Thyroid gland (tissue), 4 donors: ENCODE data around the gene DNHD1. TPM values are rescaled to one million over a fixed set of nuclear protein-coding genes. Genes with fewer than 3 reads are reported as not detected.

ENCODE experiments used
- DNase-seq, 2 donors: peaks; one replicate each; pipeline ENCODE4 v3.0.0-alpha.2; 2019
- H3K27ac ChIP-seq, 3 donors: fragments of 200-600 bp; sonication (generic); 1 replicate in 2 of 3; 2 replicates in 1 of 3; pipeline ENCODE4 v1.5.1; 2016 to 2019; ENCODE audit warnings: mild to moderate bottlenecking in 1 of 3, moderate library complexity in 1 of 3
- H3K27me3 ChIP-seq: fragments of 200-600 bp; sonication (generic); one replicate; pipeline ENCODE4 v1.5.1; 2019
- H3K36me3 ChIP-seq, 2 donors: fragments of 200-600 bp; sonication (generic); one replicate each; pipeline ENCODE4 v1.5.1; 2016 to 2019
- H3K4me1 ChIP-seq, 2 donors: fragments of 200-600 bp; sonication (generic); one replicate each; pipeline ENCODE4 v1.5.1; 2017 to 2019
- H3K4me3 ChIP-seq, 3 donors: fragments of 200-600 bp; sonication (generic); replicated peaks in 1 of 3; 1 replicate in 2 of 3; 2 replicates in 1 of 3; pipeline ENCODE4 v1.5.1; 2016; ENCODE audit warnings: mild to moderate bottlenecking in 1 of 3
- H3K9me3 ChIP-seq: fragments of 200-600 bp; sonication (generic); one replicate; pipeline ENCODE4 v1.5.1; 2017
- POLR2A ChIP-seq, 2 donors: fragments of 450-650 bp; IDR thresholded peaks; one replicate each; pipeline ENCODE4 v1.6.1; 2017; ENCODE audit warnings: antibody characterized with exemption in 2 of 2, mild to moderate bottlenecking in 2 of 2, moderate library complexity in 1 of 2
- WGBS, 2 donors: methylation state at CpG; one replicate each; pipeline ENCODE4 v1.1.5; 2017; 5-methylcytosine and 5-hydroxymethylcytosine counted together
- intact Hi-C: fragments of 100-400 bp; cut with DNase I; formaldehyde crosslinking; loops from one replicate; pipeline ENCODE4 v1.15.1; 2023
- total RNA-seq, 4 donors: library from RNA; depleted of rRNA; stranded (reverse); fragments of >200 nt; gene quantifications; one replicate each; pipeline ENCODE4 v1.2.3, GENCODE V29; 2016
- TF ChIP-seq, protein P1 (sequence below), 6 experiments: fragments of 200-600 bp in 3 of 6; fragments of 450-650 bp in 3 of 6; sonication (generic) in 3 of 6; IDR thresholded peaks; one replicate each; pipeline ENCODE4 v1.5.1; 2016 to 2019; ENCODE audit warnings: antibody characterized with exemption in 6 of 6, mild to moderate bottlenecking in 2 of 6, inconsistent platforms in 1 of 6, moderate library complexity in 1 of 6

DNHD1 gene
- total RNA-seq, 4 donors from 2014 or later, result 10.9 to 21.8 (median 14.9) TPM

DNA sequence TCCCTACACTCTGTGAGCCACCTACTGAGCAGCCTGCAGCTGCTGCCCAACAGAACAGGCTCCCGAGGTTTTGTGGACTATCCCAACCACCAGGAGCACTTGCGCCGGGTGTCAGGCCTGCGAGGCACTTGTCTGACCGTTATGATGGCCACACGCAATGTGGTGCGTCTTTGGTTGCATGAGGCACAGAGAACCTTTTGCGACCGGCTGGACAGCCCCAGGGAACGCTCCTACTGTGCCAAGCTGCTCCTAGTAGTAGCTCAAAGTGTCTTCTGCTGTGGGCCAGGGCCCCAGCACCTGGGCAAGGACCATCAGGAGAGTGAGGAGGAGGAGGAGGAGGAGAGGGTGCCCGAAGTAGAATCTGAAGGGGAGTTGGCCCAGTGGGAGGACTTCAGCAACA is 60.0 kb downstream of the DNHD1 start:
- Histone ChIP-seq H3K4me1 (no peaks in the 10 kb centered on the region), H3K36me3 (no peaks in the 10 kb centered on the region), H3K9me3 (no peaks in the 10 kb centered on the region), H3K4me3 (no peak overlapping the region), H3K27me3 (no peaks in the 10 kb centered on the region), H3K27ac (no peak overlapping the region)
- DNase-seq, result no peak
- TF ChIP-seq POLR2A (IDR thresholded peaks at IDR 0.05), result no peak
- TF ChIP-seq, protein P1, sequence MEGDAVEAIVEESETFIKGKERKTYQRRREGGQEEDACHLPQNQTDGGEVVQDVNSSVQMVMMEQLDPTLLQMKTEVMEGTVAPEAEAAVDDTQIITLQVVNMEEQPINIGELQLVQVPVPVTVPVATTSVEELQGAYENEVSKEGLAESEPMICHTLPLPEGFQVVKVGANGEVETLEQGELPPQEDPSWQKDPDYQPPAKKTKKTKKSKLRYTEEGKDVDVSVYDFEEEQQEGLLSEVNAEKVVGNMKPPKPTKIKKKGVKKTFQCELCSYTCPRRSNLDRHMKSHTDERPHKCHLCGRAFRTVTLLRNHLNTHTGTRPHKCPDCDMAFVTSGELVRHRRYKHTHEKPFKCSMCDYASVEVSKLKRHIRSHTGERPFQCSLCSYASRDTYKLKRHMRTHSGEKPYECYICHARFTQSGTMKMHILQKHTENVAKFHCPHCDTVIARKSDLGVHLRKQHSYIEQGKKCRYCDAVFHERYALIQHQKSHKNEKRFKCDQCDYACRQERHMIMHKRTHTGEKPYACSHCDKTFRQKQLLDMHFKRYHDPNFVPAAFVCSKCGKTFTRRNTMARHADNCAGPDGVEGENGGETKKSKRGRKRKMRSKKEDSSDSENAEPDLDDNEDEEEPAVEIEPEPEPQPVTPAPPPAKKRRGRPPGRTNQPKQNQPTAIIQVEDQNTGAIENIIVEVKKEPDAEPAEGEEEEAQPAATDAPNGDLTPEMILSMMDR (IDR thresholded peaks at IDR 0.05), result no peak
- 96% methylated on average over 11 of the region's 11 CpGs for WGBS, 2 donors
- intact Hi-C loops, result no loop called here

GRCh38 chr11:6557761-6558674 is 60.9 kb downstream of the DNHD1 start:
- no peaks in the 10 kb centered on the region for H3K36me3 ChIP-seq
- no peaks in the 10 kb centered on the region for H3K27me3 ChIP-seq
- H3K27ac ChIP-seq, result no peak overlapping the region
- DNase-seq, result peak in 1 of 2 donors; percentile 29
- intact Hi-C loops, result no loop called here
- no peak overlapping the region for H3K4me3 ChIP-seq
- H3K9me3 ChIP-seq, result no peaks in the 10 kb centered on the region
- 88 to 93% methylated on average over 10 to 14 of the region's 14 CpGs for WGBS, 2 donors
- no peaks in the 10 kb centered on the region for H3K4me1 ChIP-seq
- TF ChIP-seq POLR2A (IDR thresholded peaks at IDR 0.05), result no peak
- TF ChIP-seq, protein P1 (IDR thresholded peaks at IDR 0.05), result no peak

DNA sequence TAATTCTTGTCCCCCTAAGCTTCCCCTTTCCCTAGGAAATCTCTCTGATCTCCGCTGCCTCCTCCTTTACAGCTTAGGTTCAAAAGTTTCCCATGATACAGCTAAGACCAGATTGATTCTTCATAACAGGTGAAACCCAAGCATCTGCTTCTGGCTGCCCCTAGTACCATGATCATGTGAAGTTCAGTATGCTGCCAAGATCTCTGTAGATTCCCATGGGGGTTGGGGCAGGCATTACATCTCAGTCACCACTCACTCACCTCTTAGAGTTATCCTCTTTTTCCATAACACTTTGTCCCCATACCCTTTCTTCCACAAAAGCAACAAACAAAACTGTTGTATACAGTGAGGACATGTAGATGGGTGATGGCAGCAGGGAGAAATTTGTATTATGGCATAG is 62.3 kb downstream of the DNHD1 start:
- H3K36me3 ChIP-seq, result no peaks in the 10 kb centered on the region
- intact Hi-C loops, result no loop called here
- H3K4me3 ChIP-seq, result no peak overlapping the region
- no peaks in the 10 kb centered on the region for H3K4me1 ChIP-seq
- TF ChIP-seq, protein P1 (IDR thresholded peaks at IDR 0.05), result no peak
- no peaks in the 10 kb centered on the region for H3K27me3 ChIP-seq
- whole genome bisulfite sequencing, 2 donors, result 95 to 100% methylated on average over 1 of the region's 1 CpG
- no peaks in the 10 kb centered on the region for H3K9me3 ChIP-seq
- H3K27ac ChIP-seq, result no peak overlapping the region
- no peak for DNase-seq

DNA sequence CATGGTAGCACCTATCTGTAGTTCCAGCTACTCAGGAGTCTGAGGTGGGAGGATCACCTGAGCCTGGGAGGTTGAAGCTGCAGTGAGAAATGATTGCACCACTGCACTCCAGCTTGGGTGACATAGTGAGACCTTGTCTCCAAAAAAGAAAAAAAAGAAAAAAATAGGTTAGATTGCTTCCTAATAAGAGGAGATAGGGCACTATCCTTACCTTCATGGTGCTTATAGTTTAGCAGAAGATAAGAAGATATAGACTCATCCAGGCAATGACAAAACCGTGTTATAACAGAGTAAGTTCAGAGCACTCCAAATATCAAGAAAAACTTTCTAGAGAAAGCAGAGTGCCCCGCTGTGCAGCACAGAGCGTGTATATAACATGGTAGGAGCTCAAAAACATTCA is 64.2 kb downstream of the DNHD1 start:
- WGBS, 2 donors, result 93 to 96% methylated on average over 3 of the region's 3 CpGs

More for the DNA sequence above, 64.2 kb downstream of the DNHD1 start:
- no peaks in the 10 kb centered on the region for H3K36me3 ChIP-seq
- DNase-seq, result no peak
- intact Hi-C loops, result no loop called here
- no peak overlapping the region for H3K27ac ChIP-seq
- no peak overlapping the region for H3K4me3 ChIP-seq
- H3K27me3 ChIP-seq, result no peaks in the 10 kb centered on the region
- no peak for TF ChIP-seq POLR2A (IDR thresholded peaks at IDR 0.05)
- TF ChIP-seq, protein P1 (IDR thresholded peaks at IDR 0.05), result no peak
- no peaks in the 10 kb centered on the region for H3K9me3 ChIP-seq
- H3K4me1 ChIP-seq, result peaks cover 3 to 4% of the 10 kb centered on the region in 2 donors
